Activated T-cell treated with anti-CD3 and anti-CD28 coated beads, Interleukin-2, amount 50 U/mL, for 4 hours (primary cell): ENCODE measurements around the gene RANBP17. TPM values are rescaled to one million over a fixed set of nuclear protein-coding genes. Genes with fewer than 3 reads are reported as not detected.

Experiments used
- ATAC-seq, 2 donors: fragments of 200-7000 bp; cut with Tn5 transposase; one replicate each; pipeline ENCODE4 v1.10.0; 2021
- DNase-seq: peaks from one replicate; pipeline ENCODE4 v3.0.0-alpha.2; 2020
- H3K27me3 Mint-ChIP-seq: one replicate; pipeline ENCODE4 v1.8.0; 2021; ENCODE audit warnings: low read depth, mixed read lengths
- H3K36me3 Mint-ChIP-seq: one replicate; pipeline ENCODE4 v1.8.0; 2022; ENCODE audit warnings: mixed read lengths; ENCODE audit not compliant: insufficient read depth
- H3K4me1 Mint-ChIP-seq: one replicate; pipeline ENCODE4 v1.8.0; 2021; ENCODE audit warnings: low read depth, mixed read lengths
- H3K4me3 Mint-ChIP-seq: one replicate; pipeline ENCODE4 v1.8.0; 2021; ENCODE audit warnings: mild to moderate bottlenecking, moderate library complexity, mixed read lengths
- H3K9me3 Mint-ChIP-seq: one replicate; pipeline ENCODE4 v1.8.0; 2021; ENCODE audit warnings: mixed read lengths
- total RNA-seq, 3 donors: library from RNA; stranded (reverse); gene quantifications; one replicate each; pipeline ENCODE4 v1.2.1, GENCODE V29; 2021

The RANBP17 gene
- total RNA-seq, 3 donors from 2014 or later = 0.34 TPM; not detected in 2

DNA sequence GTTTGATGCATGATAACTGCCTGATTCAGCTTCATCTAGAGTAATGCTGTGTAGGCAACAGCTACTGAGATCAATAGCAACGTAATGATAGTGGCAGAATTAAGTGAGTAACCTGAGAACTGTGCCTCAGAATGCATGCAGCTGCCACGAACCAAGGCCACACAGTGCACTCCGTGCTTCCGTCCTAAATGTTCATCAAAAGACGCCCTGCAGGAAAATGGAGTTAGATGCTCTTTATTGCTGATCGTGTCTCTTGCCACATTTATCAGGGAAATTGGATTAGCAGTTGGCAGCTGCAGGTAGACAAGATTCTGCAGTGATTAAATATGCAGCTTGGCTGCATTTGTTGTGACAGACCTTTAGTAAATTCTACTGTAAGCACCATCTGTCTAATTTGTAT is 339.5 kb downstream of the RANBP17 start:
- Mint-ChIP-seq H3K27me3 (peaks cover 11% of the 10 kb centered on the region), H3K4me3 (no peak overlapping the region), H3K36me3 (no peaks in the 10 kb centered on the region), H3K4me1 (no peaks in the 10 kb centered on the region), H3K9me3 (no peaks in the 10 kb centered on the region)
- DNase-seq (no peak), ATAC-seq (no peak)

DNA sequence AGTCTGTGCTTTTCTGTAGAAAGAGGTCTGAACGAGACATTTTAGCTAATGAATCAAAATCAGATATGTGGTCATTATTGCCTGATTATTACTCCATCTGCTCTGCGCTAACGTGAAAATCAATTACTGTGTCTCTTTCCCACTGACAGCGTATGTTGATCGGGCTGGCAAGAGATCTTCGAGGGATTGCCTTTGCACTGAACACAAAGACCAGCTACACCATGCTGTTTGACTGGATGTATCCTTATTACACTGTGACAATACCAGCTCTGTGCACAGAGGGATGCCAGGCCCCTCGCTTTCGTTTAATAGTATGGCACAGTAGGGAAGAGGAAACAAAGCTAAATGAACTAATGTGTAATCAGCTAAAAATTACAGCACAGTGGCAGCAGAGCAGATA is 343.6 kb downstream of the RANBP17 start:
- Mint-ChIP-seq H3K36me3 (no peaks in the 10 kb centered on the region), H3K27me3 (peaks cover 5% of the 10 kb centered on the region), H3K4me3 (no peak overlapping the region), H3K9me3 (no peaks in the 10 kb centered on the region), H3K4me1 (no peaks in the 10 kb centered on the region)
- no peak for DNase-seq
- ATAC-seq = no peak

DNA sequence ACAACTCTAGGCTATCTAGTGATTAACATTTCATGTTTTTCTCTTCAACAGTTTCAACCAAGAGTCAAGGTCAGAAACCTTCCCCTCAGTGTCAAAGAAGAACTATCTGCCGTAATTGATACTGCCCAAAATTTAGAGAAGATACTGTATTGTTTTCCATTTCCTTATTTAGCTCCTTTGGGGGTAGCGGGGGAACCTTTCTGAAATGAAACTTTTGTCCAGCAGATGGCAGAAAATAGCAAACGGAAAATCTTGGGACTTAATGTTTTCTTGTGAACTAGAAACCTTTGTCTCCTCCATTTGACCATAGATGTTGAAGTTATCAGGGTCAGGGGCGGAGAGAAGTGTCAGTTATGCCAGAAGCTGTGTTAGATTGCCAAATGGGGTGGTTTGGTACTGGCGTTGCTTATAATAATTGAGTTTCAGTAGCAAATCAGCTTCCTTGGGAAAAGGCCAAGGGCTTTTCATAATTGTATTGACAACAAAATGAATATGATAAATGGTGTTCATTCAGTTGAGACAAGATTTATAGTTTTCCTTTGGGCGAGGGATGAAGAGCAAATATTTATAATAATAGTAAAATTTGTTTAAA is 345.5 kb downstream of the RANBP17 start:
- ATAC-seq (peak in 1 of 2 donors; percentile 21), DNase-seq (no peak)
- Mint-ChIP-seq H3K4me3 (no peak overlapping the region), H3K4me1 (no peaks in the 10 kb centered on the region), H3K27me3 (peaks cover 2% of the 10 kb centered on the region), H3K36me3 (no peaks in the 10 kb centered on the region), H3K9me3 (no peaks in the 10 kb centered on the region)

DNA sequence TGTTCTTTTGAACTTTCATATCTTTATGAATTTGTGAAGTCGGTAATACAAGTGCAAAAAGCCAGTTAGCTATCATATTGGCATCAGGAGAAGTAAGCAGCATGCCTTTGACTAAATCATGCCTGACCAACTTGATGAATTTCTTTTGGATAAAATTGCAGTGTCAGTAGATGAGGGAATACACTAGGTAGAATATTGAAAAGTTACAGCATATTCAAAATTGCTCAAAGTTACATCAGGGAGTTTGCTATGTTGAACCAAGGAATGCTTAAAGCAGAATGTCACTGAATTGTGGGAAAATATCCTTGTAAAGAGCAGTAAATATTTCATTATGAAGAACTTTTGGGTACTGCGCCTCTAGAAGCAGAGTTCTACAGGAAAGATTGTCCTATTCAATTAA is 360.1 kb downstream of the RANBP17 start:
- Mint-ChIP-seq H3K4me1 (peaks cover 2% of the 10 kb centered on the region), H3K9me3 (no peaks in the 10 kb centered on the region), H3K36me3 (no peaks in the 10 kb centered on the region), H3K27me3 (peaks cover 9% of the 10 kb centered on the region), H3K4me3 (no peak overlapping the region)
- no peak for DNase-seq
- no peak for ATAC-seq

DNA sequence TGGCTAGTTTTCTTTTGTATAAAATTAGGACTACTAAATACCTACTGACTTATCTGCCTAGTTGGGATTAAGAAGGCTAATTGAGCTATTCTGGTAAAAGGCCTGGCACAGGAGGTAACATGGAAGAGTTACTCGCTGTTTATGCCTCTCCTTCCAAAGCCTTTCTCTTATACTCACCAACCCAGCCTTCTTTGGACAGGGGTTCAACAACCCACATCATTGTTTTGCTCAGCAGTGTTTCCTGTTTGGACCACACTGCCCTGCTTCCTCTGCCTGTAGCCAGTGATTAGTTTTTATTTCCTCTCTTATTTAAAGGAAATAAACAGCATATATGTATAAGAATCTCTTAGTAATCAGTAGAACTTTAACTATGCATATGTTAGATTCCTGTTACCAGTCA is 362.1 kb downstream of the RANBP17 start:
- DNase-seq = no peak
- Mint-ChIP-seq H3K27me3 (peaks cover 8% of the 10 kb centered on the region), H3K9me3 (no peaks in the 10 kb centered on the region), H3K4me3 (no peak overlapping the region), H3K4me1 (peaks cover 2% of the 10 kb centered on the region), H3K36me3 (no peaks in the 10 kb centered on the region)
- no peak for ATAC-seq

DNA sequence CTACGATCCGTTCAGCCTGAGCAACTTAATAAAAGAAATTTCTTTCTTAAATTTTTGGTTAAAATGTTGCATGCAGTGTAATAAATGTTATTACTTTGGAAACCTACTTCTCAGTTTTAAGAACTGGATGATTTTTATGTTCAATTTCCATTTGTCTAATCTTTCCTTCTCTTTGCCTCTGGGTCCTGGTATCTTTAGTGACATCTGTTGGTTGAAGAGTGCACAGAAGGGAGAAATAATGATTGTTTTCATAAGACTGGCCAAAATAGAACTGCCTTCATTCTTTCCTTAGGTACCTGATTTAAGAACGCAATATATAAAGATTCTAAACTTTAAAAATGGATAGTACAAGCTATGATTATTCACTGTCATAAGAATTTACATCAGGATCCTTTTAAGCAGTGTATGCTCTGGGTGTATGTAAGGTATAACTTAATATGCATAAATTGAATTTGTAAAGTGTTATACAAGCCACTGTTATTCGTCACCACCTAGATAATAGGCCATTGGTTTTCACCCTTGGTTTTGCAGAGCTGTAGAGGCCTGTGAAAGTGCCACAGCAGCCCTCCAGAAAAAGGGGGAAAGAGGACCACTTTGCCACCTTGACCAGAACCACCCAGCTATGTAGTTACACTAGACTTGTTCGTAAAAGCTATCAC is 364.4 kb downstream of the RANBP17 start:
- H3K27me3 Mint-ChIP-seq = peaks cover 11% of the 10 kb centered on the region

DNA sequence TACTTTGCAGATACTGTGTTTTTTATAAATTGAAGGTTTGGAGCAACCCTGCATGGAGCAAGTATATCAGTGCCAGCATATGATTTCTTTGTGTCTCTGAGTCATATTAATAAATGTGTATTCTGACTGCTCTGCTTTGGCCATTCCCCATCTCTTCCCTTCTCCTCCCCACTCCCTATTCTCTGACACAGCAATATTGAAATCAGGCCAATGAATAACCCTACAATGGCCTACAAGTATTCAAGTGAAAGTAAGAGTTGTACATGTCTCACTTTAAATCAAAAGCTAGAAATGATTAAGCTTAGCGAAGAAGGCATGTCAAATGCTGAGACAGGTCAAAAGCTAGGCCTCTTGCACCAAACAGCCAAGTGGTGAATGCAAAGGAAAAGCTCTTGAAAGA is 365.0 kb downstream of the RANBP17 start:
- no peaks in the 10 kb centered on the region for H3K9me3 Mint-ChIP-seq
- H3K27me3 Mint-ChIP-seq = peaks cover 8% of the 10 kb centered on the region
- H3K36me3 Mint-ChIP-seq = no peaks in the 10 kb centered on the region
- DNase-seq (no peak), ATAC-seq (no peak)
- peaks cover 2% of the 10 kb centered on the region for H3K4me1 Mint-ChIP-seq
- H3K4me3 Mint-ChIP-seq = no peak overlapping the region

More for the DNA sequence above, 364.4 kb downstream of the RANBP17 start:
- H3K9me3 Mint-ChIP-seq = no peaks in the 10 kb centered on the region
- H3K4me1 Mint-ChIP-seq = peaks cover 2% of the 10 kb centered on the region
- DNase-seq (no peak), ATAC-seq (no peak)
- no peak overlapping the region for H3K4me3 Mint-ChIP-seq
- H3K36me3 Mint-ChIP-seq = no peaks in the 10 kb centered on the region

DNA sequence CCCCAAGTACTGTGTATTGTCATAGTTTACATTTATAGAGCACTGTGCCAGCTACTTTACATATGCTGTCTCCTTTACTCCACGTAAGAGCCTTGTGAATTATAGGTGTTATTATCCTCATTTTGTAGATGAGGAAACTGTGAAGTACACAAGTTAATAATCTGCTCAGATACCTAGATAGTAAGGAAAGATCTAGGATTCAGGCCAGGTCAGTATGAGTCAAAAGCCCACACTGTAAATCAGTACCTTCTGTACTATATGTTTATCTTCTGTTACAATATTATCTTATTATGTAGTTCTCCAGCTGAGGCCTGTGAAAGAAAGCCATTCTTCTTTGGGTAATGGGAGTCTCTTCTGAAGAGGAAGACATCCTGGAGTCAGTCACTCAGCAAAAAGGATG is 374.8 kb downstream of the RANBP17 start:
- ATAC-seq = no peak
- H3K4me3 Mint-ChIP-seq = no peak overlapping the region
- no peaks in the 10 kb centered on the region for H3K36me3 Mint-ChIP-seq
- H3K27me3 Mint-ChIP-seq = peaks cover 3% of the 10 kb centered on the region
- no peak for DNase-seq
- H3K4me1 Mint-ChIP-seq = no peaks in the 10 kb centered on the region
- no peaks in the 10 kb centered on the region for H3K9me3 Mint-ChIP-seq

DNA sequence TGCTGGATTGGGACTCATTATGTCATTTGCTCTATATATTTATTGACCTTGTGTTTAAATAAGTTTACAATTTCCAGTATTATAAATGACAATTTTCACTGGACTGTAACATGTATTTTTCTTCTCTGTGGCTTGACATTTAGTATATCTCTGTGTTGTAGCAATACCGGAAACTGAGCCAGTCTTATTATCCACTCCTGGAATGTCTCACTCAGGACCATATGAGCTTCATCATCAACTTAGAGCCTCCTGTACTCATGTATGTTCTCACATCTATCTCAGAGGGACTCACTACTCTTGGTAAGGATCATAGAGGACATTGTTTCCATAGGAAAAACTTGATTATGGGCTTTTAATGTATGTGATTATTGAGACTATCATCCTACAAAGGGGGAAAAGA is 380.7 kb downstream of the RANBP17 start:
- Mint-ChIP-seq H3K4me3 (no peak overlapping the region), H3K36me3 (no peaks in the 10 kb centered on the region), H3K4me1 (no peaks in the 10 kb centered on the region), H3K9me3 (peaks cover 3% of the 10 kb centered on the region), H3K27me3 (peaks cover 13% of the 10 kb centered on the region)
- DNase-seq = no peak
- ATAC-seq = no peak

DNA sequence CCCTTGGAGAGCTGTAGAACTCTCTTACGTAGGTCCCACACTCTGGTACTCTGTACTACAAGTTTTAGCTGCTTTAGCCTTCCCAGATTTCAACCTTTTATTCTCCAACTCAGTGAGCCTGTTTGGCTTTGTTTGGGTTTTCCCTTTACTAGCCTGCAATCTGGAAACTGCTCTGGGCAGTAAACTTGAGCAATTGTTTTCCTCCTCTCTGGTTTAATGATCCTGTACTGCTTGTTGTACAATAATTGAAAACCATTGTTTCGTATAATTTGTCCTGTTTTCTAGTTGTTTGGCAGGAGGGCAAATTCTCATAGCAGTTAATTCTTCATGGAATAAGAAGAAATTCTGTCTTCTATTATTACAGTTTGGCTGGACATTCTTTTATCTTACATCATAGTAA is 384.4 kb downstream of the RANBP17 start:
- ATAC-seq (no peak), DNase-seq (no peak)
- no peaks in the 10 kb centered on the region for H3K4me1 Mint-ChIP-seq
- H3K36me3 Mint-ChIP-seq = peaks cover 2% of the 10 kb centered on the region
- peaks cover 26% of the 10 kb centered on the region for H3K9me3 Mint-ChIP-seq
- H3K4me3 Mint-ChIP-seq = no peak overlapping the region
- H3K27me3 Mint-ChIP-seq = peaks cover 13% of the 10 kb centered on the region

DNA sequence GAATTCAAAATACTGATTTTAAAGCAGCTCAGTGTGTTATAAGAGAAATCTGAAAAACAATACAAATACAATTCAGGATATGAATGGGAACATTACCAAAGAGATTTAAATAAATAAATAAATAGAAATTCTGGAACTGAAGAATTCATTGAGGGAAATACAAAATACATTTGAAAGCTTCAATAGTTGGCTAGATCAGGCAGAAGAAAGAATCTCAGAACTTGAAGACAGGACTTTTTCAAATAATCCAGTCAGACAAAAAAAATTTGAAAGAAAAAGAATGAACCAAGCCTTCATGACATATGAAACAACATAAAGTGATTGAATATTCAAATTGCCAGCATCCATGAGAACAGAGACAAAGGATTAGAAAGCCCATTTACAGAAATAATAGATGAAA is 387.6 kb downstream of the RANBP17 start:
- H3K4me3 Mint-ChIP-seq = no peak overlapping the region
- H3K9me3 Mint-ChIP-seq = peaks cover 26% of the 10 kb centered on the region
- peaks cover 19% of the 10 kb centered on the region for H3K27me3 Mint-ChIP-seq
- peaks cover 2% of the 10 kb centered on the region for H3K36me3 Mint-ChIP-seq
- no peak for ATAC-seq
- DNase-seq = no peak
- H3K4me1 Mint-ChIP-seq = no peaks in the 10 kb centered on the region

DNA sequence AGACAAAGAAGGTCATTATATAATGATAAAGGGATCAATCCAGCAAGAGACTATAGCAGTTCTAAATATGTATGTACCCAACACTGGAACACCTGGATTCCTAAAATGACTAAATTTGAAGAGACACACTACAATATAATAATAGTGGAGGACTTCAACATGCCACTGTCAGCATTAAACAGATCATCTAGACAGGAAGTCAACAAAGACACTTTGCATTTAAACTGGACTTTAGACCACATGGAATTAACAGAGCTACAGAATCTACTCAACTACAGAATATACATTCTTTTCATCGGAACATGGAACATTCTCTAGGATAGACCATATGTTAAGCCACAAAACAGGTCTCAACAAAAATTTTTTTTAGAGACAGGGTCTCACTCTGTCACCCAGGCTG is 388.9 kb downstream of the RANBP17 start:
- DNase-seq (no peak), ATAC-seq (no peak)
- no peaks in the 10 kb centered on the region for H3K4me1 Mint-ChIP-seq
- peaks cover 2% of the 10 kb centered on the region for H3K36me3 Mint-ChIP-seq
- H3K27me3 Mint-ChIP-seq = peaks cover 14% of the 10 kb centered on the region
- H3K9me3 Mint-ChIP-seq = peaks cover 26% of the 10 kb centered on the region
- no peak overlapping the region for H3K4me3 Mint-ChIP-seq

DNA sequence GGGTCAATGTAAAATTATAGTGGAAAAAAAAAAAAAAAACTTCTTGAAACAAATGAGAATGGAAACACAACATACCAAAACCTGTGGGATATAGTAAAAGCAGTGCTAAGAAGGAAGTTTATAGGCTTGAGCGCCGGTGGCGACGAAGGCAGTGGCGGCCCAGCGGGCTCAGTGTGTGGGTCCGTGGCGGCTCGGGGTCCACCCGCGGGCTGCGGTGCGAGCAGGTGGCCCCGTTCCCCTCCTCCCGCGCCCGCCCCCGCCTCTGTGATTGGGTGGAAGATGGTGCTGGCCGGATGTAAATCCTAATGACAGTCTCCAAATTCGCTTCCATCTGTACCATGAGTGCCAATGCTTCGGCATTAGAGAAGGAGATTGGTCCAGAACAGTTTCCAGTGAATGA is 389.7 kb downstream of the RANBP17 start:
- Mint-ChIP-seq H3K4me1 (no peaks in the 10 kb centered on the region), H3K27me3 (peaks cover 11% of the 10 kb centered on the region), H3K4me3 (no peak overlapping the region), H3K9me3 (peaks cover 23% of the 10 kb centered on the region), H3K36me3 (peaks cover 2% of the 10 kb centered on the region)
- no peak for ATAC-seq
- DNase-seq = no peak

DNA sequence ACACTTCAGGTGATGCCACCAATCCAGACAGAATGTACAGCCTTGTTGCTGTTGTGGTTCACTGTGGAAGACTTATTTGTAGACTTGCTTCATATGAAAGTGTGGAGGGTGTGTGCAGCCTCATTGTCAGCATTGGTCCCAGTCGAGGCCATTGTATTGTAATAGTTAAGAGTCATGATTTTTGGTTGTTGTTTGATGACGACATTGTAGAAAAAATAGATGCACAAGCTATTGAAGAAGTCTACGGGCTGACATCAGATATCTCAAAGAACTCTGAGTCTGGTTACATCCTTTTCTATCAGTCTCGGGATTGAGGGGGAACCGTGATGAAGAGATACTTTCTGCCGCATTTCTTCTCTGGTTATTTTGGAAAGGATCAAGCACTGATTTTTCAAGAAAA is 390.9 kb downstream of the RANBP17 start:
- no peaks in the 10 kb centered on the region for H3K4me1 Mint-ChIP-seq
- H3K36me3 Mint-ChIP-seq = peaks cover 2% of the 10 kb centered on the region
- DNase-seq (no peak), ATAC-seq (no peak)
- no peak overlapping the region for H3K4me3 Mint-ChIP-seq
- peaks cover 23% of the 10 kb centered on the region for H3K9me3 Mint-ChIP-seq
- H3K27me3 Mint-ChIP-seq = peaks cover 9% of the 10 kb centered on the region

DNA sequence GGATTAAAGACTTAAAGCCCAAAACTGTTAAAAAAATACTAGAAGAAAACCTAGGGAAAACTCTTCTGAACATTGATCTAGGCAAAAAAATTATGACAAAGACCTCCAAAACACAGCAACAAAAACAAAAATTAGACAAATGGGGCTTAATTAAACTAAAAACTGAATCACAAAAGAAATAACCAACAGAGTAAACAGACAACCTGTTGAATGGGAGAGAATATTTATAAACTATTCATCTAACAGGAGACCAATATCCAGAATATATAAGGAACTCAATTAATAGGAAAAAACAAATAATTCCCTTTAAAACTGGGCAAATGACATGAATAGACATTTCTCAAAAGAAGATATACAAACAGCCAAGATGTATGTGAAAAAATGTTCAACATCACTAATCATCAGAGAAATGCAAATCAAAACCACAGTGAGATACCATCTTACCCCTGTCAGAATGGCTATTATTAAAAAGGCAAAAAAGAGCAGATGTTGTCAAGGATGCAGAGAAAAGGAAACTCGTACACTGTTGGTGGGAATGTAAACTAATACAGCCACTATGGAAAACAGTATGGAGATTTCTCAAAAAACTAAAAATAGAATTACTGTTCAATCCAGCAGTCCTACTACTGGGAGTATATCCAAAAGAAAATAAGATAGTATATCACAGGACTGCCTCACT is 397.1 kb downstream of the RANBP17 start:
- H3K4me1 Mint-ChIP-seq = no peaks in the 10 kb centered on the region
- no peaks in the 10 kb centered on the region for H3K9me3 Mint-ChIP-seq
- no peaks in the 10 kb centered on the region for H3K27me3 Mint-ChIP-seq
- no peaks in the 10 kb centered on the region for H3K36me3 Mint-ChIP-seq
- DNase-seq (no peak), ATAC-seq (no peak)
- no peak overlapping the region for H3K4me3 Mint-ChIP-seq
